HG03442 (cell line): ENCODE data around the gene PLK4.
"Not testable (repeated sequence)": the region's sequence is repeated elsewhere in the genome, so short reads cannot be mapped to it uniquely, and the experiment has no call there.

Source experiments
- ATAC-seq: cut with Tn5 transposase; IDR thresholded peaks from one replicate; pipeline ENCODE4 v1.9.1; 2021; ENCODE audit warnings: mild to moderate bottlenecking, moderate library complexity; ENCODE audit not compliant: unreplicated experiment

Gene PLK4

GRCh38 chr4:127899682-127900081, 19.0 kb downstream of the PLK4 start:
- ATAC-seq: not testable (repeated sequence)

GRCh38 chr4:127905029-127905428, 24.3 kb downstream of the PLK4 start:
- ATAC-seq: no peak

DNA sequence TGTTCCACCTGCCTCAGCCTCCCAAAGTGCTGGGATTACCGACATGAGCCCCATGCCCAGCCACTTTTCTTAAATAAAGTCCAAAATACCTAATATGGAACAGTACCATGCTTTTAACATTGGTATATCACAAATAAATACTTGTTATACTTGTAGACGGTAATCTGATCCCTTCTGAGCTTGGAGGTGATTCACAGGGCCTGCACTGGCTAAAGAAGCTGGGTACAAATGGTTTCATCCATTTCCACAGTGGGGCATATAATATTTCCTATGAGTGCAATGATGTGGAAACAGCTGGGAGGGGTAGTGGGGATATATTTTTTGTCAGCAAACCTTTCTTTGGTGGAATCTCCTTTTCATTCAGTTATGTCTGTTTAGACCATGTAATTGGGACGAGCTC, 35.8 kb downstream of the PLK4 start:
- ATAC-seq: no peak

GRCh38 chr4:127917151-127917550, 36.5 kb downstream of the PLK4 start:
- ATAC-seq: no peak

DNA sequence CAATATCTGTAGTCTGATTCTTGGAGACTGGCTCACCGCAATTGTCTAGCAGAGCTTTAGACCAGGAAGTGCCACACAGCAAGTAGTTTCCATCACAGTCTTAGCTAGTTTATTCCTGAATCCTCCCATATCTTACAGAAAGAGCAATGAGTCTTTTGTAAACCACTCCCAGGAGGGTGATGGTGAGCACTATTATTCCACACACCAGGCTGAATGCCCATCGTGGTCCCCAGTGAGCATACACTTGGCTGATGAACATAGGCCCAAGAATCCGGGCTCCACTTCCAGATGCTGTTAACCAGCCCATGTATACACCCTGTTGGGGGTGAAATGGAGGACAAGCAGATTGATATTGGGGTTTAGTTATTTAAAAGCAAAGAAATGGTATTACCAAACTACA, 39.8 kb downstream of the PLK4 start:
- no peak for ATAC-seq

- no peak for ATAC-seq
These were observed 41.5 kb downstream of the PLK4 start for GRCh38 chr4:127922226-127922625.

DNA sequence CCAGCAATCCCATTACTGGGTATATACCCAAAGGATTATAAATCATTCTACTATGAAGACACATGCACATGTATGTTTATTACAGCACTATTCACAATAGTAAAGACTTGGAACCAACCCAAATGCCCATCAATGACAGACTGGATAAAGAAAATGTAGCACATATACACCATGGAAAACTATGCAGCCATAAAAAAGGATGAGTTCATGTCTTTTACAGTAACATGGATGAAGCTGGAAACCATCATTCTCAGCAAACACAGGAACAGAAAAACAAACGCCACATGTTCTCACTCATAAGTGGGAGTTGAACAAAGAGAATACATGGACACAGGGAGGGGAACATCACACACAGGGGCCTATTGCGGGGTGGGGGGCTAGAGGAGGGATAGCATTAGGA, 45.0 kb downstream of the PLK4 start:
- ATAC-seq: not testable (repeated sequence)

GRCh38 chr4:127930175-127930574, 49.5 kb downstream of the PLK4 start:
- ATAC-seq: no peak

- not testable (repeated sequence) for ATAC-seq
These were observed 51.1 kb downstream of the PLK4 start for GRCh38 chr4:127931836-127932235.

DNA sequence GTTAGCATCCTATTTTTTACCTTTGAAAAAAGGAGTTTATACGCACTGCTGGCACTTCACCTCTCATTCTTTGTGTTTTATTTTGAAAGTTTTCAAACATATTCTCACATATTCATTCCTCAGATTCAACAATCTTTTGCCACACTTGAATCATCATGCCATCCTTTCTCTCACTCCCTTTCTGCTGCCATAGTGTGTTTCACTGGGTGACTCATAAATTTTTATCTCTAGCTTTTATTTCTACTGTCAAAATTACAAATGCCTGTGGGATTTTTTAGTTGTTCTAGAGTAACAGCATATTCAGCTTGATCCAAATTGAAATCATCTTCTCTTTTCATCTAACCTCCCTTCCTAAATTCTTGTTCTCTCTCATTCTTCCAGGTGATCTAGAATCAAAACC, 56.3 kb downstream of the PLK4 start:
- ATAC-seq: no peak
